T-helper 17 cell (primary cell): ENCODE results near the gene DSE. TPM values are rescaled to one million over a fixed set of nuclear protein-coding genes. Genes with fewer than 3 reads are reported as not detected.

Experiments used
- ATAC-seq: fragments of 150-1000 bp; cut with Tn5 transposase; 2 replicates; pipeline ENCODE4 v1.10.0; 2021; ENCODE audit warnings: mild to moderate bottlenecking, moderate library complexity
- DNase-seq, 3 donors: peaks; one replicate each; pipeline versions ENCODE4 v3.0.0 to v3.0.0-alpha.2; 2020 to 2021
- H3K9me3 ChIP-seq: one replicate; pipeline ENCODE4 v1.7.0; 2013; ENCODE audit warnings: low read length, mild to moderate bottlenecking; ENCODE audit not compliant: control insufficient read depth, poor library complexity, severe bottlenecking
- H3K27ac Mint-ChIP-seq: one replicate; pipeline ENCODE4 v1.8.0; 2022; ENCODE audit warnings: mild to moderate bottlenecking, moderate library complexity, mixed read lengths
- H3K27me3 Mint-ChIP-seq: one replicate; pipeline ENCODE4 v1.8.0; 2022; ENCODE audit warnings: mixed read lengths
- H3K36me3 Mint-ChIP-seq: one replicate; pipeline ENCODE4 v1.8.0; 2022; ENCODE audit warnings: low read depth, mixed read lengths
- H3K4me1 Mint-ChIP-seq: one replicate; pipeline ENCODE4 v1.8.0; 2022; ENCODE audit warnings: mild to moderate bottlenecking, mixed read lengths
- H3K4me3 Mint-ChIP-seq: one replicate; pipeline ENCODE4 v1.8.0; 2022; ENCODE audit warnings: mild to moderate bottlenecking, moderate library complexity, mixed read lengths
- total RNA-seq, 4 donors: library from RNA in 2 of 4; stranded (reverse) in 2 of 4; gene quantifications; one replicate each; pipeline ENCODE4 v1.2.3 and lab custom pipeline; 2022 to 2026

The DSE gene
- total RNA-seq, 2 donors from 2014 or later = 19.2 to 32.3 TPM

GRCh38 chr6:116398316-116399010 lies 27.7 kb downstream of the DSE start:
- H3K9me3 ChIP-seq = no peaks in the 10 kb centered on the region
- DNase-seq (no peak), ATAC-seq (no peak)
- Mint-ChIP-seq H3K36me3 (peaks cover 3% of the 10 kb centered on the region), H3K27ac (peak overlapping the region; percentile 54), H3K27me3 (peaks cover 4% of the 10 kb centered on the region), H3K4me3 (no peak overlapping the region), H3K4me1 (peaks cover 25% of the 10 kb centered on the region)

- no peak for ATAC-seq
- H3K27me3 Mint-ChIP-seq = peaks cover 4% of the 10 kb centered on the region
- peaks cover 3% of the 10 kb centered on the region for H3K36me3 Mint-ChIP-seq
- no peak for DNase-seq
- H3K4me3 Mint-ChIP-seq = no peak overlapping the region
- no peaks in the 10 kb centered on the region for H3K9me3 ChIP-seq
- H3K27ac Mint-ChIP-seq = no peak overlapping the region
- peaks cover 22% of the 10 kb centered on the region for H3K4me1 Mint-ChIP-seq
Measured at GRCh38 chr6:116399287-116399686, 28.5 kb downstream of the DSE start.

GRCh38 chr6:116400328-116400727 lies 29.6 kb downstream of the DSE start:
- Mint-ChIP-seq H3K4me3 (no peak overlapping the region), H3K27me3 (peaks cover 4% of the 10 kb centered on the region), H3K27ac (no peak overlapping the region), H3K4me1 (peaks cover 17% of the 10 kb centered on the region), H3K36me3 (no peaks in the 10 kb centered on the region)
- ATAC-seq = no peak
- H3K9me3 ChIP-seq = no peaks in the 10 kb centered on the region
- DNase-seq = no peak

GRCh38 chr6:116402108-116402937 lies 31.6 kb downstream of the DSE start:
- Mint-ChIP-seq H3K27me3 (peaks cover 4% of the 10 kb centered on the region), H3K27ac (no peak overlapping the region), H3K36me3 (peaks cover 2% of the 10 kb centered on the region), H3K4me3 (no peak overlapping the region), H3K4me1 (peaks cover 12% of the 10 kb centered on the region)
- no peak for ATAC-seq
- no peak for DNase-seq
- no peaks in the 10 kb centered on the region for H3K9me3 ChIP-seq

GRCh38 chr6:116403205-116403604 lies 32.5 kb downstream of the DSE start:
- Mint-ChIP-seq H3K4me3 (no peak overlapping the region), H3K27me3 (peaks cover 4% of the 10 kb centered on the region), H3K36me3 (peaks cover 2% of the 10 kb centered on the region), H3K27ac (no peak overlapping the region), H3K4me1 (peaks cover 12% of the 10 kb centered on the region)
- DNase-seq (no peak), ATAC-seq (no peak)
- no peaks in the 10 kb centered on the region for H3K9me3 ChIP-seq

GRCh38 chr6:116404696-116405095 lies 33.9 kb downstream of the DSE start:
- no peaks in the 10 kb centered on the region for H3K9me3 ChIP-seq
- no peak for ATAC-seq
- Mint-ChIP-seq H3K27me3 (no peaks in the 10 kb centered on the region), H3K36me3 (peaks cover 2% of the 10 kb centered on the region), H3K27ac (no peak overlapping the region), H3K4me3 (no peak overlapping the region), H3K4me1 (peaks cover 4% of the 10 kb centered on the region)
- no peak for DNase-seq

GRCh38 chr6:116405138-116405537 lies 34.4 kb downstream of the DSE start:
- Mint-ChIP-seq H3K4me3 (no peak overlapping the region), H3K36me3 (peaks cover 2% of the 10 kb centered on the region), H3K27ac (no peak overlapping the region), H3K4me1 (peaks cover 4% of the 10 kb centered on the region), H3K27me3 (no peaks in the 10 kb centered on the region)
- ATAC-seq (no peak), DNase-seq (no peak)
- H3K9me3 ChIP-seq = no peaks in the 10 kb centered on the region

GRCh38 chr6:116405652-116406356 lies 35.1 kb downstream of the DSE start:
- DNase-seq (no peak), ATAC-seq (no peak)
- peaks cover 2% of the 10 kb centered on the region for H3K36me3 Mint-ChIP-seq
- no peak overlapping the region for H3K4me3 Mint-ChIP-seq
- no peak overlapping the region for H3K27ac Mint-ChIP-seq
- H3K27me3 Mint-ChIP-seq = no peaks in the 10 kb centered on the region
- H3K4me1 Mint-ChIP-seq = peaks cover 4% of the 10 kb centered on the region
- H3K9me3 ChIP-seq = no peaks in the 10 kb centered on the region

GRCh38 chr6:116406678-116407345 lies 36.1 kb downstream of the DSE start:
- no peak for ATAC-seq
- Mint-ChIP-seq H3K27ac (no peak overlapping the region), H3K27me3 (no peaks in the 10 kb centered on the region), H3K4me3 (no peak overlapping the region), H3K36me3 (peaks cover 2% of the 10 kb centered on the region), H3K4me1 (peaks cover 7% of the 10 kb centered on the region)
- DNase-seq = no peak
- H3K9me3 ChIP-seq = no peaks in the 10 kb centered on the region

- no peak for ATAC-seq
- Mint-ChIP-seq H3K4me1 (peaks cover 10% of the 10 kb centered on the region), H3K4me3 (no peak overlapping the region), H3K27ac (no peak overlapping the region), H3K27me3 (no peaks in the 10 kb centered on the region), H3K36me3 (peaks cover 2% of the 10 kb centered on the region)
- H3K9me3 ChIP-seq = no peaks in the 10 kb centered on the region
- no peak for DNase-seq
Measured at GRCh38 chr6:116408491-116408890, 37.7 kb downstream of the DSE start.

- Mint-ChIP-seq H3K4me1 (peaks cover 10% of the 10 kb centered on the region), H3K27ac (no peak overlapping the region), H3K36me3 (peaks cover 2% of the 10 kb centered on the region), H3K4me3 (no peak overlapping the region), H3K27me3 (no peaks in the 10 kb centered on the region)
- H3K9me3 ChIP-seq = no peaks in the 10 kb centered on the region
- DNase-seq (no peak), ATAC-seq (peak; percentile 54)
Measured at GRCh38 chr6:116409756-116410155, 39.0 kb downstream of the DSE start.

- Mint-ChIP-seq H3K4me1 (peaks cover 7% of the 10 kb centered on the region), H3K27ac (no peak overlapping the region), H3K27me3 (no peaks in the 10 kb centered on the region), H3K4me3 (no peak overlapping the region), H3K36me3 (peaks cover 4% of the 10 kb centered on the region)
- no peak for ATAC-seq
- DNase-seq = no peak
- H3K9me3 ChIP-seq = no peaks in the 10 kb centered on the region
Measured at GRCh38 chr6:116411284-116411623, 40.5 kb downstream of the DSE start.

GRCh38 chr6:116412270-116412669 lies 41.5 kb downstream of the DSE start:
- DNase-seq (no peak), ATAC-seq (no peak)
- no peaks in the 10 kb centered on the region for H3K27me3 Mint-ChIP-seq
- H3K36me3 Mint-ChIP-seq = peaks cover 2% of the 10 kb centered on the region
- H3K9me3 ChIP-seq = no peaks in the 10 kb centered on the region
- no peak overlapping the region for H3K4me3 Mint-ChIP-seq
- H3K4me1 Mint-ChIP-seq = peaks cover 7% of the 10 kb centered on the region
- H3K27ac Mint-ChIP-seq = peak overlapping the region; percentile 11
